ENCODE data around the gene KCNK3.
"Not testable (repeated sequence)": the region's sequence is repeated elsewhere in the genome, so short reads cannot be mapped to it uniquely, and the experiment has no call there.

Gene KCNK3

GRCh38 chr2:26733413-26733812, 40.9 kb downstream of the KCNK3 start:
- no peak for DNase-seq

DNA sequence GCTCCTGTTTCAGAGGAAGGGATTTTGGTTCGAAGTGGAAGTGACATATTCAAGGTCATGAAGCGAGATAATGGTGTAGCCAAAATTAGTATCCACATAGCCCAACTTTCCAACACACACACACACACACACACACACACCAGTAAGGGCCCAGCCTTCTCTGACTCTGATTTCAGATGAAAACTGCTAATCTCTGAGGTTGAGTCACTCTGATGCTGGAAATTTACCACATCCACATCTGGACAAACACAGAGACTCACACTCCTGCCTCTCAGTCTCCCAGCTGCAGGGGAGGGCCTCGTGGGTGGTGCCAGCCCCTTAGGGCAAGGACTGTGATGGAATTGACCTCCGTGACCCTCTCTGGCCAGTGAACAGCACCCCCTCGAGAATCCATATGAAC, 42.6 kb downstream of the KCNK3 start:
- DNase-seq, result no peak

DNA sequence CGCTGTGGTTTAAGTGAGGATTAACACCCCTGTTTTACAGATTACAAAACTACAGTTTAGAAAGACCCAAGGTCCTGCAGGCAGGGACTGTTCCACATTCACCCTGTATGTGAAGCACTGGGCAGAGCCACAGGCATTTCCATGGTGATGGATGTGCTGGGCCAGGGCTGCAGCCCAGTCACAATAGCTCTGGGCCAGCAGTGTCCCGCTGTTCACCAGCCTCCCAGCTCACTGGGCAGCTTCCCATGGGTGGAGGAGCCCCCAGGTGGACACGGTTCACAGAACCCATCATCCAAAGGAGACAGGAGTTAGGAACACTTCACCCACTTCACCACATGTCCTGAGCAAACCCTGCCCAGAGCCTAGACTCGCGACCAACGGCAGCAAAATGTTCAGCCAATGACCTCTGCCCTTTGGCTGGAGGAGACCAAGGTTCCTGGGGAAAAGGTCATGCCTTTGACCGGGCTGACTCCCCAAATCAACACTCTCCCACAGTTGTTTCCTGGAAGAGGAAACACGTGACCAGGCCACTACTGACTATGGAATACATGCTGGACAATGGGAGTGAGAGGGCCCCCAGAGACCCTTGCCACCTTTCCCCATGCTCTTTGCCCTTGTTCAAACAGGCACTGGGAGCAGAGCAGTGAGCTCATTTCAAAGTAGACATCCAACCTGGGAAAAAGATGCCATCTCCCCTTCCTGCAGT, 43.5 kb downstream of the KCNK3 start:
- no peak for DNase-seq

- DNase-seq, result no peak
Measured at GRCh38 chr2:26737221-26737620, 44.7 kb downstream of the KCNK3 start.

- DNase-seq, result no peak
Measured at GRCh38 chr2:26738481-26738880, 46.0 kb downstream of the KCNK3 start.

- no peak for DNase-seq
Measured at GRCh38 chr2:26739514-26739913, 47.0 kb downstream of the KCNK3 start.

DNA sequence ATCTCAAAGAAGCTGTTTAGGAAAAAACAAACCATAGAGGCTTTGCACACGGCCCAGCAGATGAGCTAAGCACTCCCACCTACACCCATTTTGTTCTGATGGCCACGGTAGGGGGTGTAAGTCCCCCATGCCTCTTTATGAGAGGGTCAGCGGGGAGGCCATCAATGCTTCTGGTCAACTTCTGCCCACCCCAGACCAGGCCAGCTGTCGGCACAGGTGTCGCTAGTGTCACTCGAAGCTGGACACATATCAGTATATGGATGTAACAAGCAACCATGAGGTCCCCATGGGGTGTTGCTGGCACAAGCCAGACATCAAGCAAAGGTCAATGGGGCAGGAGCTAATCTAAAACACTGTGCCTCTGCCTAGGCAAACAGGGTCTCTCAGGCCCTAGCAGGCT, 47.8 kb downstream of the KCNK3 start:
- no peak for DNase-seq

GRCh38 chr2:26740890-26741302, 48.4 kb downstream of the KCNK3 start:
- DNase-seq, result no peak

DNA sequence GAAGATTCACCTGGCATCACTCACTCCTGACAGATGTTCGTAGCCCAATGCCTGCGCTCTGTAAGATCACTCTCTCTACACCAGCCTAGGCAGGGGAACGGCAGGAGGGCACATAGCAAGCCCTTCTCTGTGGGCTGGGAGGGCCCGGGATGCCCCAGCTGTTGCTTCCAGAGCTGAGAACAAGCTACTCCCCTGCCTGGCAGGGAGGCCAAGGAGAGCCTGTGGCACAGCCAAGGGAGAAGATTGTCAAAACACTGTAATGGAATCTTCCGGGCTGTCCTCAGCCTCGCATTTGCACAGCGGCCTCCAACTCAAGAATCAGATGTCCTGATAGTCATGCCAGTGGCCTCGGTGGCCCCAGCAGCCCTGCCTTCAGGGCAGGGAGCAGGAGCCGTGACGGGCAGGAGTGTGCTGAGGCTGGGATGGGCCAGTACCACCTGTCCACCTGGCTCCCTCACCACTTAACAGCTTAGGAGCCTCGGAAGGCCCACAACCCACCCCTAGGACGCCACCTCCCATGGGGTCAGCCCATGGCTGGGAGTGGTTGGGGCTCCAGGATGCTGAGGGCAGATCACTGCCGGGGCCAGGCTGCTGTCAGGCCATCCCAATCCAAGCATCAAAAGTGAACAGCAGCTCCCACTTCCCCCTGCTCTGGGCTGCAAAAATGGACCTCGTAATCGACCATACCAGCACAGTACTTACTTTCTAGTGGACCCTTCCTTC, 49.7 kb downstream of the KCNK3 start:
- DNase-seq, result no peak

- DNase-seq, result no peak
Measured at GRCh38 chr2:26743852-26744251, 51.3 kb downstream of the KCNK3 start.

DNA sequence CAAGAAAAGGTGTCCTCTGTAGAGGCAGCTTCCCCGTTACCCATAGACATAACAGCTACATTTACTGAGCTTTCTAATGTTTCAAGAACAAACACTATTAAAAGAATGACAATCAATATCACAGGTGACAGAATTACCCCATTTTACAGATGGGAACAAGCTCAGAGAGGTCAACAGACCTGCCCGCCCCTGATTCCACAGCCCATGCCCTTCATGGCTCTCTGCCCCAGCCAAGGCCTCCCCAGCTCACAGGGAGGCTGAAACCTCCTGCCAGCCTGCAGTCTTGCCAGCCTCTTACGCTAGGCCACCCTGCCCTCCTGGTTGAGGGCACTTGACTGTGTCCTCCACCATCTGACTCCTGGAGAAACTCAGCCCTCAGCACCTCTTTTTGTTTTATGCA, 52.4 kb downstream of the KCNK3 start:
- DNase-seq, result no peak

- DNase-seq, result peak; percentile 59
Measured at GRCh38 chr2:26745609-26746327, 53.2 kb downstream of the KCNK3 start.

GRCh38 chr2:26746934-26747333, 54.4 kb downstream of the KCNK3 start:
- no peak for DNase-seq

DNA sequence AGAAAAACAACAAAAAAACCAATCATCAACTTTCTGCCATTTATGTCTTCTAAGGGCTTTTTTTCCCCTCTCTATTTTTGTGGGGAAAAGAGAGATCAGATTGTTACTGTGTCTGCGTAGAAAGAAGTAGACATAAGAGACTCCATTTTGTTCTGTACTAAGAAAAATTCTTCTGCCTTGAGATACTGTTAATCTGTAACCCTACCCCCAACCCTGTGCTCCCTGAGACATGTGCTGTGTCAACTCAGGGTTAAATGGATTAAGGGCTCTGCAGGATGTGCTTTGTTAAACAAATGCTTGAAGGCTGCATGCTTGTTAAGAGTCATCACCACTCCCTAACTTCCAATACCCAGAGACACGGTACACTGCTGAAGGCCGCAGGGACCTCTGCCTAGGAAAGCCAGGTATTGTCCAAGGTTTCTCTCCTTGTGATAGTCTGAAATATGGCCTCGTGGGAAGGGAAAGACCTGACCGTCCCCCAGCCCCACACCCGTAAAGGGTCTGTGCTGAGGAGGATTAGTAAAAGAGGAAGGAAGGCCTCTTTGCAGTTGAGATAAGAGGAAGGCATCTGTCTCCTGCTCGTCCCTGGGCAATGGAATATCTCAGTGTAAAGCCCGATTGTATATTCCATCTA, 57.4 kb downstream of the KCNK3 start:
- not testable (repeated sequence) for DNase-seq

- DNase-seq, result not testable (repeated sequence)
Measured at GRCh38 chr2:26750467-26750866, 57.9 kb downstream of the KCNK3 start.

DNA sequence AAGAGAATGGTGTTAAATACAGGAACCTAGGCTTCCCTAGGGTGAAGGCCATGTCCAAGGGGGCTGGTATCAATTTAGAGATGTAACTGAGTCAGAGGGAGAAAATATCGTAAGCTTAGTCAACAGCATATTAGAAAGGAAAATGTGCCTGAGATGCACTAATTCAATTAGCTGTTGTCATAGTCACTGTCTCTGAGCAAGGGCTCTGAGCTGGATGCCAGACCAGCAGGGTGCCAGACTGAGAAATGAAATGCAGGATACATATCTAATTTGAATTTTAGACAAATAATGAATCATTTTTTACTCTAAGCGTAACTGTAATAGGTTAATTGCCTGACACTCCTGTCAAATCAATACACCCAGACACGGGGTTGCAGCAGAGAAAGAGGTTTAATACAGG, 60.1 kb downstream of the KCNK3 start:
- DNase-seq, result no peak

DNA sequence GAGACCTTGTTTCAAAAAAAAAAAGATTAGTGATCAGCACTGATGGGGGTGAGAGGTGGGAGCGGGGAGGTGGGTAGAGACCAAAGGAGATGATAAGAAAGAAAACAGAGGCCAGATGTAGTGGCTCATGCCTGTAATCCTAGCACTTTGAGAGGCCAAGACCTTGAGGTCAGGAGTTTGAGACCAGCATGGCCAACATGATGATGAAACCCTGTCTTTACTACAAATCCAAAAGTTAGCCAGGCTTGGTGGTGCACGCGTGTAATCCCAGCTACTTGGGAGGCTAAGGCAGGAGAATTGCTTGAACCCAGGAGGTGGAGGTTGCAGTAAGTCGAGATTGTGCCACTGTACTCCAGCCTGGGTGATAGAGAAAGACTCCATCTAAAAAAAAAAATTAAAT, 62.0 kb downstream of the KCNK3 start:
- DNase-seq, result no peak

DNA sequence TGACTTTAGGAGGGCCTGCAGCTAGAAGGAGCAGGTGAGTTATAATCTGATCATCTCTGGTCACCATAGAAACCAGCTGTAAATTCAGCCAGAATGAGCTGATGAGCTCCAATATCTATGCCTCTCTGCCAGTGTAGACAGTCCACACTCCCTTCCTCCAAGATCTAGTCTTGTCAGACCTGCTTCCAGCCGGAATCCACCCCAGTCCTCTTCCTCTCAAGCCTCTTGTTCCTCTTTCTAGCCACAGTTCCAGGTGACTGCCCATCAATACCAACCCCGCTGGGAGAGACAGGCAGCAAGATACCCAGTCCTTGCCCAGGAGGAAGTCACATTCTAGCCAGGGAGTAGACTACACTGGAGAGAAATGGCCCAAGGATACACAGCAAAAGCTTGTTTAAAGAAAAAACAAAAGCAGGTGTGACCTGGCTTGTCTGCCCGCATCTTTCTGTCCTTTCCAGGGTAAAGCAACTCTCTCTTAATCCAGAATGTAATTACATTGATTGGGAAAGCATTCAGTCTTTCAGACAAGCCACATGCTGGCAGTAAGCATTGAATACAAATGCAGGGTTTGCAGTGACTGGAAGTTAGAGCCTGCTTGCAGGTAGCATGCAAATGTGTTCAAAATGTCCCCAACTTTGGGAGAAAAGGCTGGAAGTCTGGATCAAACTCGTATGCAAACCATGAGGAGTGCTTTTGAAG, 62.6 kb downstream of the KCNK3 start:
- no peak for DNase-seq

- no peak for DNase-seq
Measured at GRCh38 chr2:26756337-26756736, 63.8 kb downstream of the KCNK3 start.

GRCh38 chr2:26757873-26758789, 65.6 kb downstream of the KCNK3 start:
- no peak for DNase-seq

DNA sequence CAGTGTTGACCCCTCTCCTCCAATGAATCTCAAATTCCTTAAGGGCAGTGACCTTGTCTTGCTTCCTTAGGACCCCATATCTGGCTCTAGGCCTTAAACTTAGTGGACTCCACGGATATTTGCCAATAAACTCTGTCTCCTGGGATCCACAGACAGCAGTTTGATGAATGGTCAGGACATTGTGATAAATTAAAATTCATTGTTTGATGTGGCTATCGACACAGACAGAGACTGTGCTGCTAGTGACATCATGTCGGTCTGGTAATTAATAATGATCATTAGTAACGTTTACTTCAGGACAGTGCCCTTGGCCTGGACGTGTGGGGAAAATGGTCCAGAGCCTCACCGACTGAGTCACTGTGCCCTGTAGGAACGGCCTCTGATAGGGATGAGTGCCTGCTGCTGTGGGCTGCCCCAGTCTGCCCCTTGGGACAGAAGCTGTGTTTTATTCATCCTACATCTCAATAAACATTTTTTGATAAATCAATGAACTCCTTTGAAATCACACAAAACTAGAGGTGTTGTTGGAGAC, 66.3 kb downstream of the KCNK3 start:
- no peak for DNase-seq

All from activated CD4-positive, alpha-beta T cell treated with anti-CD3 and anti-CD28 coated beads for 1 hour (primary cell).